ENCODE results near the gene C3orf33.

C3orf33 gene

DNA sequence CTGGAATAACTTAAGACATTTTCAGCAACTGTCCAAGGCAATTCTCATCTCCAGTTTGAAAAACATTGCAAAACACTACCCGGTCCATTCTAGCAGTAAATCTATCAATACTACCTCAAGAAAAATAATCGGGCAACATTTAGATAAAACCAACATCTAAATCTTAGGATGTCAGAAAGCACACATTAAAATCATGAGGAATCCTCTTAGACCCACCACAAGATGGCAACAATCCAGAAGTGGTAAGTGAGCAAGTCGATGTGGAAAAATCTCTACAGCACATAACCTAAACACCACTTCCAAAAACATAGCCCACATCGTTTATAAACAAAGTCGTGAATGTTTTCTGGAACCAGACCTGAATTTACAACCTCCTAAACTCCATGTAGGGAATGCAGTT, 66.9 kb downstream of the C3orf33 start:
- DNase-seq, result no peak

DNA sequence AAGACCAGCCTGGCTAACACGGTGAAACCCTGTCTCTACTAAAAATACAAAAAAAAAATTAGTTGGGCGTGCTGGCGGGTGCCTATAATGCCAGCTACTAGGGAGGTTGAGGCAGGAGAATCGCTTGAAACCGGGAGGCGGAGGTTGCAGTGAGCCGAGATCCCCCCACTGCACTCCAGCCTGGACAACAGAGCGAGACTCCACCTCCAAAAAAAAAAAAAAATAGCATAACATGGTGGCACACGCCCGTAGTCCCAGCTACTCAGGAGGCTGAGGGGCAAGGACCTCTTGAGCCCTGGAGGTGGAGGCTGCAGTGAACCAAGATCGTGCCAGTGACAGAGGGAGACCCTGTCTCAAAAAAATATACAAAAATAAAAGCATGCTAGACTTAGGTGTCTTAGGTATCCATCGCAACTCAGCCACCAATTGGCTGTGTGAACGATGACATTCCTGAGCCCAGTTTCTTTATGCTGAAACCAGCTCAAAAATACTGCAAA, 67.5 kb downstream of the C3orf33 start:
- no peak for DNase-seq

DNA sequence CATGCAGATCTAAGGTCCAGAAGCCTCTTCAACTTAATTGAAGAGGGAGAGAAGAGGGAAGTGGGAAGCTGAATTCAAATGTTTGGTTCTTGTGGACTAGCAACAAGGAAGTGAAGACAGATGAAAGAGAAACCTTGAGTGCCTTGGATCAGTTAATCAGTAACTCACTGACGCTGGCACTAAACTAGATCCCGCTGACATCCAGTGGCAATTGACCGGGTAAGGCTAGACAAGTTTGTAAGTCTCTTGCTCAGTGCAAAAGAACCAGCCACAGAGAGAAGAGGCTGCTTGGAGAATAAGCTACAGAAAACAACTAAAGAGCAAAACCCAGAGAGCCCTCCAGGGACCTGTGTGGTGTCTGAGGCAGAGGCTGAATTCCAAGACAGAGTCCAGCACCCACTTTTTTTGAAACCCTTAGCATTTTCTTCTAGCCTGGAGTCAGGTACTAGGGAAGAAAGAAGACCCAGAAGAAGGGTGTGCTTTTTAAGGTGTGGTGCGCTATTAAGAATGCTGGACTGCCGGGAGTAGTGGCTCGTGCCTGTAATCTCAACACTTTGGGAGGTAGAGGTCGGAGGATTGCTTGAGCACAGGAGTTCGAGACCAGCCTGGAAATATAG, 68.1 kb downstream of the C3orf33 start:
- no peak for DNase-seq

DNA sequence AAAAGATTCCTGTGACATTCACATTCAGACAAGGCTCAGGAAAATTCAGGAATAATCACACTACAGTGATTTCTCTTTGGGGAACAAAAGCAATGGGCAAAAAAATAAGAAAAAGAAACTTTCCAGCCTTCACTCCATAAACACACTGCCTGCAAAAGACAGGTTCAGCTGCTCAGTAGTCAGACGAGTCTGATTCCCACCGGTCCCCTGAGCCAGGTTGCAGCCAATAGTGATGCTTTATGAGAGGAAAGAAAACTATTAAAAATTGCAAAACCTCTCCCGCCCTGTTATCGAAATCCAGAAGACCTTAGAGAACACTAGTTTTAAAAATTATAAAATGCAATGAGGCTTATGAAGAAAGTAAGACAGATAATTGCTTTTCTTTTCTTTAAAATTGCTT, 69.7 kb downstream of the C3orf33 start:
- DNase-seq, result no peak

DNA sequence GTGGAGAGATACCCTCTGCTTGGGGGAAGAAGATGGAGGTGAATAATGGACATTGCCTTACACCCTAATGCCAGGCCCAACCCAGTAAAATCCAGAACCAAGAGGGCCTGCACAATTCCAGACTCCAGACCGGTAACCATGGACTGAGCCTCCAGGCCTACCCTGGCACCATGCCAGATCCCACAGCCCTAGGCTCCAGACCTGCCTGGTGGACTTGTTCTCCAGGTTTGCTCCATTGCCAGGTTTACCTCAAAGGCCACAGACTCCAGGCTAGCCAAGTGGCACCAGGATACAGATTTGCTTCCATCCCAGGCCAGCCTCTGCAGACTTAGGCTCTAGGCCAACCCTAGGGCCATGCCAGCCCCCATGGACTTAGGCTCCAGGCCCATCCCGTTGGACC, 75.2 kb downstream of the C3orf33 start:
- DNase-seq, result no peak

DNA sequence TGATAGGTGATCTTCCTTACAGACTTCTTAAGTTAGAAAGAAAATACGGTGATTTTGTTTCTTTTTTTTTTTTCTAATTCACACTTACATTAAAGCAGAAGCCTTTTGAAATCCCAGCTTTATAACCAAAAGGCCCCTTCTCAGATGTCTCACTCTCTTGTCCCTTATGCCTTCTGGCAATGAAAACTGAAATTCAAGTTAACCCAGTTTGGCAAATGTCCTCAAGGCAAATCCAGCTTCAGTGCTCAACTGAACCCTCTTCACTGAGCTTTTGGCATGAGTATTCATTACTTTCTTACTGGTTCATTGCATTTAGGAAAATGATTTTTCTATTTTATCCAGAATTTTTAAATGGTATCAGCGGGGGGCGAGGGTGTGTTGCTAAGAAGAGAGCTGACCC, 78.2 kb downstream of the C3orf33 start:
- DNase-seq, result no peak

DNA sequence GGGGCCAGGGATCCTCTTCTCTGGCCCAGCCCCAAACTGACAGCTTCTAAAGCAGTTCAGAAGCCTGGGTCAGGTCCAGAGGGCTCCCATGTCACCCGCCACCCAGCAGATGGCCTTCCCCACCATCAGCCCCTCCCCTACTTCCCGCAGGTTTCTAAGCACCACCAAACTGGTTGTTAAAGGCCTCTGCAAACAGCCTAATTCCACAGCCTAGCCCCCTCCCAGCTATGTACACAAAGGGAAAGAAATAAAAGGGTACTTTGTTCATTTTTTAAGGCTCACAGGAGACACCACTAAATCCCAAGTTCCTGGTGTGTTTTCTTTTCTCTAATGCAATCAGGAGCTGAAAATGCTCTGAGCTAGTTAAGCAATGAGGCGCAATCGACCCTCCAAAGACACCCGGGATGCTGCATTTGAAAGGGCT, 91.8 kb downstream of the C3orf33 start:
- DNase-seq, result no peak
